Measurements from ENCODE around the gene VPS13D.

Gene VPS13D

GRCh38 chr1:12356004-12356890 lies 126.4 kb downstream of the VPS13D start:
- H3K4me3 ChIP-seq (ENCODE audit: low read depth, low read length) = no peak overlapping the region
- TF ChIP-seq CTCF (IDR thresholded peaks at IDR 0.05; ENCODE audit: low read depth, low read length) = no peak

- TF ChIP-seq CTCF (IDR thresholded peaks at IDR 0.05; ENCODE audit: low read depth, low read length) = no peak
- no peak overlapping the region for H3K4me3 ChIP-seq (ENCODE audit: low read depth, low read length)
These were observed 128.7 kb downstream of the VPS13D start for GRCh38 chr1:12358499-12358898.

GRCh38 chr1:12359359-12360133 lies 129.7 kb downstream of the VPS13D start:
- no peak for TF ChIP-seq CTCF (IDR thresholded peaks at IDR 0.05; ENCODE audit: low read depth, low read length)
- no peak overlapping the region for H3K4me3 ChIP-seq (ENCODE audit: low read depth, low read length)

GRCh38 chr1:12368646-12369045 lies 138.8 kb downstream of the VPS13D start:
- no peak overlapping the region for H3K4me3 ChIP-seq (ENCODE audit: low read depth, low read length)
- no peak for TF ChIP-seq CTCF (IDR thresholded peaks at IDR 0.05; ENCODE audit: low read depth, low read length)

- no peak overlapping the region for H3K4me3 ChIP-seq (ENCODE audit: low read depth, low read length)
- no peak for TF ChIP-seq CTCF (IDR thresholded peaks at IDR 0.05; ENCODE audit: low read depth, low read length)
These were observed 139.4 kb downstream of the VPS13D start for GRCh38 chr1:12369258-12369657.

- H3K4me3 ChIP-seq (ENCODE audit: low read depth, low read length) = no peak overlapping the region
- TF ChIP-seq CTCF (IDR thresholded peaks at IDR 0.05; ENCODE audit: low read depth, low read length) = no peak
These were observed 140.6 kb downstream of the VPS13D start for GRCh38 chr1:12370333-12370975.
